Measurements from ENCODE around the gene MUSTN1. TPM values are rescaled to one million over a fixed set of nuclear protein-coding genes. Genes with fewer than 3 reads are reported as not detected.

MUSTN1 gene
- total RNA-seq (2021; ENCODE audit: unreplicated experiment) (0.49 TPM), Bru-seq, nascent RNA (percentile 45 among the genes with signal in this experiment), BruChase-seq, experiment 1, labeled RNA remaining after a 2-hour chase (percentile 48 among the genes with signal in this experiment), BruChase-seq, experiment 2, labeled RNA remaining after a 6-hour chase (percentile 40 among the genes with signal in this experiment)
- polyA plus RNA-seq (2012; ENCODE audit: insufficient read length): not detected
- long read RNA-seq: 0 reads

- DNase-seq (ENCODE audit: low read depth, low spot score) (no peak), ATAC-seq (no peak)
- intact Hi-C loops (cut with micrococcal nuclease; ENCODE audit: unreplicated experiment) (no loop called here), in situ Hi-C loops (cut with HindIII; ENCODE audit: low pct_unique_long_range_greater_than_20kb, low sequenced_read_pairs) (no loop called here)
- POLR2A ChIA-PET: no interaction called here
- H3K36me3 ChIP-seq (ENCODE audit: control insufficient read depth, insufficient read depth, low read length): no peaks in the 10 kb centered on the region
- TF ChIP-seq POLR2AphosphoS5 (IDR thresholded peaks at IDR 0.05; ENCODE audit: low read depth, low read length) (no peak), TCF7L2 (IDR thresholded peaks at IDR 0.05; ENCODE audit: low read depth, low read length) (no peak), SIN3A (IDR thresholded peaks at IDR 0.05; ENCODE audit: borderline replicate concordance, insufficient read depth, low read depth, low read length) (no peak)
- TF ChIP-seq, protein P1, sequence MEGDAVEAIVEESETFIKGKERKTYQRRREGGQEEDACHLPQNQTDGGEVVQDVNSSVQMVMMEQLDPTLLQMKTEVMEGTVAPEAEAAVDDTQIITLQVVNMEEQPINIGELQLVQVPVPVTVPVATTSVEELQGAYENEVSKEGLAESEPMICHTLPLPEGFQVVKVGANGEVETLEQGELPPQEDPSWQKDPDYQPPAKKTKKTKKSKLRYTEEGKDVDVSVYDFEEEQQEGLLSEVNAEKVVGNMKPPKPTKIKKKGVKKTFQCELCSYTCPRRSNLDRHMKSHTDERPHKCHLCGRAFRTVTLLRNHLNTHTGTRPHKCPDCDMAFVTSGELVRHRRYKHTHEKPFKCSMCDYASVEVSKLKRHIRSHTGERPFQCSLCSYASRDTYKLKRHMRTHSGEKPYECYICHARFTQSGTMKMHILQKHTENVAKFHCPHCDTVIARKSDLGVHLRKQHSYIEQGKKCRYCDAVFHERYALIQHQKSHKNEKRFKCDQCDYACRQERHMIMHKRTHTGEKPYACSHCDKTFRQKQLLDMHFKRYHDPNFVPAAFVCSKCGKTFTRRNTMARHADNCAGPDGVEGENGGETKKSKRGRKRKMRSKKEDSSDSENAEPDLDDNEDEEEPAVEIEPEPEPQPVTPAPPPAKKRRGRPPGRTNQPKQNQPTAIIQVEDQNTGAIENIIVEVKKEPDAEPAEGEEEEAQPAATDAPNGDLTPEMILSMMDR (IDR thresholded peaks at IDR 0.05): no peak
- TF ChIP-seq, protein P2, sequence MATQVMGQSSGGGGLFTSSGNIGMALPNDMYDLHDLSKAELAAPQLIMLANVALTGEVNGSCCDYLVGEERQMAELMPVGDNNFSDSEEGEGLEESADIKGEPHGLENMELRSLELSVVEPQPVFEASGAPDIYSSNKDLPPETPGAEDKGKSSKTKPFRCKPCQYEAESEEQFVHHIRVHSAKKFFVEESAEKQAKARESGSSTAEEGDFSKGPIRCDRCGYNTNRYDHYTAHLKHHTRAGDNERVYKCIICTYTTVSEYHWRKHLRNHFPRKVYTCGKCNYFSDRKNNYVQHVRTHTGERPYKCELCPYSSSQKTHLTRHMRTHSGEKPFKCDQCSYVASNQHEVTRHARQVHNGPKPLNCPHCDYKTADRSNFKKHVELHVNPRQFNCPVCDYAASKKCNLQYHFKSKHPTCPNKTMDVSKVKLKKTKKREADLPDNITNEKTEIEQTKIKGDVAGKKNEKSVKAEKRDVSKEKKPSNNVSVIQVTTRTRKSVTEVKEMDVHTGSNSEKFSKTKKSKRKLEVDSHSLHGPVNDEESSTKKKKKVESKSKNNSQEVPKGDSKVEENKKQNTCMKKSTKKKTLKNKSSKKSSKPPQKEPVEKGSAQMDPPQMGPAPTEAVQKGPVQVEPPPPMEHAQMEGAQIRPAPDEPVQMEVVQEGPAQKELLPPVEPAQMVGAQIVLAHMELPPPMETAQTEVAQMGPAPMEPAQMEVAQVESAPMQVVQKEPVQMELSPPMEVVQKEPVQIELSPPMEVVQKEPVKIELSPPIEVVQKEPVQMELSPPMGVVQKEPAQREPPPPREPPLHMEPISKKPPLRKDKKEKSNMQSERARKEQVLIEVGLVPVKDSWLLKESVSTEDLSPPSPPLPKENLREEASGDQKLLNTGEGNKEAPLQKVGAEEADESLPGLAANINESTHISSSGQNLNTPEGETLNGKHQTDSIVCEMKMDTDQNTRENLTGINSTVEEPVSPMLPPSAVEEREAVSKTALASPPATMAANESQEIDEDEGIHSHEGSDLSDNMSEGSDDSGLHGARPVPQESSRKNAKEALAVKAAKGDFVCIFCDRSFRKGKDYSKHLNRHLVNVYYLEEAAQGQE (IDR thresholded peaks at IDR 0.05; ENCODE audit: insufficient read depth in 1 of 2, low read depth in 2 of 2, low read length in 1 of 2): no peak
- no TSS peak for BruUV-seq (replicated peaks)
- no peak within 1 kb of the TSS for H3K4me3 ChIP-seq (ENCODE audit: low read depth in 2 of 2, low read length in 2 of 2)
- H3K27me3 ChIP-seq (ENCODE audit: control insufficient read depth, insufficient read depth, low read length): no peaks in the 10 kb centered on the region
- CTCF ChIA-PET: no interaction called here
- H3K9me3 ChIP-seq (ENCODE audit: control insufficient read depth, insufficient read depth, low read depth, low read length): no peaks in the 10 kb centered on the region
- peaks cover 6% of the 10 kb centered on the region for H3K4me1 ChIP-seq (ENCODE audit: control insufficient read depth, insufficient read depth, low read length)
- H3K27ac ChIP-seq (ENCODE audit: low read length): no peak within 1 kb of the TSS
Observed at GRCh38 chr3:52834871-52835501, at the start of gene MUSTN1. Gene MUSTN1 (minus strand): TSS chr3:52835019. CDS start chr3:52834948, 71 bp downstream.

DNA sequence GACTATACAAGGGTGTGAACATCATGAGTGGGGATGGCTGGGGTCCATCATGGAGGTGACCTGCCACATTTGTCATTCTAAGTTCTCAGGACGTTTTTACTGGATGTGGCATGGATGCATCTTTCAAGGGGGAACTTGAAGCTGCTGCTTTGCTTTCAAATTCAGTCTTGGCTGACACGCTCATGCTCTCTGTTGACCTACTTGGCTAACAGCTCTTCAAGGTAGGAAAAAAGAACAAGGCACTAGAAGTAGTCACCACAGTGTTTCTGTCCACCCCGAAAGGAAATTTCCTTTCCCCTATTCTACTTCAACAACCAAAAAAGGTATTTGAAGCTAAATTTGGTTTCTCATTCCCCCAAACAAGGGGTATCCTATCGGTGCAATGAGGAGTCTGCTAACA is 47.6 kb upstream of the MUSTN1 start:
- no peak for DNase-seq (ENCODE audit: low read depth, low spot score)
- Histone ChIP-seq H3K27ac (ENCODE audit: low read length) (no peak overlapping the region), H3K9me3 (ENCODE audit: control insufficient read depth, insufficient read depth, low read depth, low read length) (no peaks in the 10 kb centered on the region), H3K4me1 (ENCODE audit: control insufficient read depth, insufficient read depth, low read length) (no peaks in the 10 kb centered on the region), H3K36me3 (ENCODE audit: control insufficient read depth, insufficient read depth, low read length) (no peaks in the 10 kb centered on the region), H3K4me3 (ENCODE audit: low read depth in 2 of 2, low read length in 2 of 2) (no peak overlapping the region), H3K27me3 (ENCODE audit: control insufficient read depth, insufficient read depth, low read length) (no peaks in the 10 kb centered on the region)
- in situ Hi-C loops (cut with HindIII; ENCODE audit: low pct_unique_long_range_greater_than_20kb, low sequenced_read_pairs): no loop called here
- no TSS peak for BruUV-seq (replicated peaks)
- POLR2A ChIA-PET: interaction anchor here (0.6 kb wide), 1 partner anchor 18 kb away, joined by 16 read pairs; no protein-coding TSS in a partner anchor
- TF ChIP-seq, protein P2 (IDR thresholded peaks at IDR 0.05; ENCODE audit: insufficient read depth in 1 of 2, low read depth in 2 of 2, low read length in 1 of 2): no peak
- TF ChIP-seq SIN3A (IDR thresholded peaks at IDR 0.05; ENCODE audit: borderline replicate concordance, insufficient read depth, low read depth, low read length): no peak
- TF ChIP-seq, protein P1 (IDR thresholded peaks at IDR 0.05): no peak
- TF ChIP-seq TCF7L2 (IDR thresholded peaks at IDR 0.05; ENCODE audit: low read depth, low read length): no peak
- TF ChIP-seq POLR2AphosphoS5 (IDR thresholded peaks at IDR 0.05; ENCODE audit: low read depth, low read length): no peak
- ATAC-seq: no peak
- CTCF ChIA-PET: no interaction called here
- intact Hi-C loops (cut with micrococcal nuclease; ENCODE audit: unreplicated experiment): no loop called here
